ENCODE measurements around the gene MTMR8.
"Not testable (repeated sequence)": the region's sequence is repeated elsewhere in the genome, so short reads cannot be mapped to it uniquely, and the experiment has no call there.

The MTMR8 gene

GRCh38 chrX:64394874-64395567, at the start of gene MTMR8:
MTMR8 (minus strand) TSS chrX:64395452; CDS start chrX:64395363, 89 bp downstream.
- DNase-seq (ENCODE audit: low spot score) = no peak

- no peak for DNase-seq (ENCODE audit: low spot score)
Measured at GRCh38 chrX:64439551-64439950, 44.3 kb upstream of the MTMR8 start.

GRCh38 chrX:64437665-64438064, 42.4 kb upstream of the MTMR8 start:
- DNase-seq (ENCODE audit: low spot score) = no peak

- DNase-seq (ENCODE audit: low spot score) = no peak
Measured at GRCh38 chrX:64437218-64437617, 42.0 kb upstream of the MTMR8 start.

- DNase-seq (ENCODE audit: low spot score) = no peak
Measured at GRCh38 chrX:64428371-64428770, 33.1 kb upstream of the MTMR8 start.

- DNase-seq (ENCODE audit: low spot score) = no peak
Measured at GRCh38 chrX:64427787-64428186, 32.5 kb upstream of the MTMR8 start.

GRCh38 chrX:64427281-64427680, 32.0 kb upstream of the MTMR8 start:
- DNase-seq (ENCODE audit: low spot score) = no peak

GRCh38 chrX:64409730-64410129, 14.5 kb upstream of the MTMR8 start:
- not testable (repeated sequence) for DNase-seq (ENCODE audit: low spot score)

- no peak for DNase-seq (ENCODE audit: low spot score)
Measured at GRCh38 chrX:64398088-64398487, 2.8 kb upstream of the MTMR8 start.

GRCh38 chrX:64395568-64395929, 297 bp upstream of the MTMR8 start:
- no peak for DNase-seq (ENCODE audit: low spot score)

- DNase-seq (ENCODE audit: low spot score) = no peak
Measured at GRCh38 chrX:64394059-64394873, 986 bp downstream of the MTMR8 start.

GRCh38 chrX:64389489-64389888, 5.8 kb downstream of the MTMR8 start:
- no peak for DNase-seq (ENCODE audit: low spot score)

- DNase-seq (ENCODE audit: low spot score) = not testable (repeated sequence)
Measured at GRCh38 chrX:64380789-64381188, 14.5 kb downstream of the MTMR8 start.

- DNase-seq (ENCODE audit: low spot score) = no peak
Measured at GRCh38 chrX:64379924-64380323, 15.3 kb downstream of the MTMR8 start.

- no peak for DNase-seq (ENCODE audit: low spot score)
Measured at GRCh38 chrX:64377753-64378152, 17.5 kb downstream of the MTMR8 start.

GRCh38 chrX:64352081-64352480, 43.2 kb downstream of the MTMR8 start:
- DNase-seq (ENCODE audit: low spot score) = no peak

- no peak for DNase-seq (ENCODE audit: low spot score)
Measured at GRCh38 chrX:64350521-64350920, 44.7 kb downstream of the MTMR8 start.

GRCh38 chrX:64350047-64350446, 45.2 kb downstream of the MTMR8 start:
- DNase-seq (ENCODE audit: low spot score) = no peak

GRCh38 chrX:64342811-64343210, 52.4 kb downstream of the MTMR8 start:
- no peak for DNase-seq (ENCODE audit: low spot score)

GRCh38 chrX:64338296-64338695, 57.0 kb downstream of the MTMR8 start:
- no peak for DNase-seq (ENCODE audit: low spot score)

GRCh38 chrX:64334467-64334866, 60.8 kb downstream of the MTMR8 start:
- DNase-seq (ENCODE audit: low spot score) = no peak

- no peak for DNase-seq (ENCODE audit: low spot score)
Measured at GRCh38 chrX:64330284-64330683, 65.0 kb downstream of the MTMR8 start.

- no peak for DNase-seq (ENCODE audit: low spot score)
Measured at GRCh38 chrX:64321507-64321906, 73.7 kb downstream of the MTMR8 start.

- DNase-seq (ENCODE audit: low spot score) = no peak
Measured at GRCh38 chrX:64313624-64314023, 81.6 kb downstream of the MTMR8 start.
